PFSK-1 (cell line): Measurements from ENCODE around the gene CCDC136.

Experiments used
- POLR2AphosphoS5 ChIP-seq: IDR thresholded peaks from 2 replicates; pipeline ENCODE4 v1.6.1; 2012; ENCODE audit warnings: low read depth, mild to moderate bottlenecking, control low read depth, low read length, moderate library complexity
- REST ChIP-seq, 2 experiments: IDR thresholded peaks; 2 replicates each; pipeline versions ENCODE4 v1.6.1 to v1.8.0; 2011 to 2012; ENCODE audit warnings: low read depth in 2 of 2, low read length in 2 of 2, control low read depth in 1 of 2, inconsistent platforms in 1 of 2, mild to moderate bottlenecking in 1 of 2, moderate library complexity in 1 of 2; ENCODE audit not compliant: insufficient read depth in 1 of 2
- TAF1 ChIP-seq: IDR thresholded peaks from 2 replicates; pipeline ENCODE4 v1.6.1; 2012; ENCODE audit warnings: low read length, control low read depth, borderline replicate concordance; ENCODE audit not compliant: insufficient read depth

GRCh38 chr7:128781851-128782250, 9.9 kb upstream of the CCDC136 start:
- TF ChIP-seq POLR2AphosphoS5 (no peak), REST (IDR thresholded peaks at IDR 0.05; ENCODE audit: insufficient read depth in 1 of 2, low read depth in 2 of 2, low read length in 2 of 2) (no peak), TAF1 (no peak)
